ENCODE results near the gene MRPL44.
A peak's percentile ranks its signal among the peaks of the same experiment; 100 is the strongest.
"Not testable (repeated sequence)": the region's sequence is repeated elsewhere in the genome, so short reads cannot be mapped to it uniquely, and the experiment has no call there.

Gene MRPL44

GRCh38 chr2:223973606-223974005, 16.3 kb downstream of the MRPL44 start:
- DNase-seq = no peak

- no peak for DNase-seq
These were observed 19.5 kb downstream of the MRPL44 start for GRCh38 chr2:223976635-223977226.

- DNase-seq = no peak
These were observed 21.2 kb downstream of the MRPL44 start for GRCh38 chr2:223978451-223978850.

GRCh38 chr2:223979730-223980396, 22.6 kb downstream of the MRPL44 start:
- no peak for DNase-seq

GRCh38 chr2:223980397-223980735, 23.1 kb downstream of the MRPL44 start:
- no peak for DNase-seq

GRCh38 chr2:223980803-223981202, 23.5 kb downstream of the MRPL44 start:
- no peak for DNase-seq

GRCh38 chr2:223981241-223981640, 24.0 kb downstream of the MRPL44 start:
- no peak for DNase-seq

- no peak for DNase-seq
These were observed 32.1 kb downstream of the MRPL44 start for GRCh38 chr2:223989206-223989855.

GRCh38 chr2:223989856-223990232, 32.6 kb downstream of the MRPL44 start:
- no peak for DNase-seq

GRCh38 chr2:223991611-223992010, 34.3 kb downstream of the MRPL44 start:
- no peak for DNase-seq

- DNase-seq = peak; percentile 60 to 72
These were observed 36.5 kb downstream of the MRPL44 start for GRCh38 chr2:223993634-223994232.

GRCh38 chr2:223994562-223995162, 37.4 kb downstream of the MRPL44 start:
- no peak for DNase-seq

GRCh38 chr2:223995569-223995968, 38.3 kb downstream of the MRPL44 start:
- no peak for DNase-seq

- no peak for DNase-seq
These were observed 39.1 kb downstream of the MRPL44 start for GRCh38 chr2:223996391-223996790.

GRCh38 chr2:223997938-223998337, 40.7 kb downstream of the MRPL44 start:
- DNase-seq = no peak

- no peak for DNase-seq
These were observed 41.7 kb downstream of the MRPL44 start for GRCh38 chr2:223998948-223999347.

GRCh38 chr2:223999862-224000261, 42.6 kb downstream of the MRPL44 start:
- no peak for DNase-seq

GRCh38 chr2:224000662-224001061, 43.4 kb downstream of the MRPL44 start:
- not testable (repeated sequence) for DNase-seq

GRCh38 chr2:224004105-224004695, 46.9 kb downstream of the MRPL44 start:
- DNase-seq = no peak

- DNase-seq = no peak
These were observed 51.5 kb downstream of the MRPL44 start for GRCh38 chr2:224008702-224009261.

- no peak for DNase-seq
These were observed 52.5 kb downstream of the MRPL44 start for GRCh38 chr2:224009605-224010315.

- no peak for DNase-seq
These were observed 54.6 kb downstream of the MRPL44 start for GRCh38 chr2:224011837-224012236.
